GM18517 (cell line): ENCODE data around the gene TRAF3.
"Not testable (repeated sequence)": the region's sequence is repeated elsewhere in the genome, so short reads cannot be mapped to it uniquely, and the experiment has no call there.

ENCODE experiments used
- ATAC-seq: cut with Tn5 transposase; IDR thresholded peaks from one replicate; pipeline ENCODE4 v1.9.1; 2021; ENCODE audit warnings: mild to moderate bottlenecking, moderate library complexity; ENCODE audit not compliant: unreplicated experiment

The TRAF3 gene

GRCh38 chr14:102750376-102750775, 26.9 kb upstream of the TRAF3 start:
- no peak for ATAC-seq

GRCh38 chr14:102751088-102751487, 26.2 kb upstream of the TRAF3 start:
- no peak for ATAC-seq

- no peak for ATAC-seq
Measured at GRCh38 chr14:102752239-102752847, 24.9 kb upstream of the TRAF3 start.

DNA sequence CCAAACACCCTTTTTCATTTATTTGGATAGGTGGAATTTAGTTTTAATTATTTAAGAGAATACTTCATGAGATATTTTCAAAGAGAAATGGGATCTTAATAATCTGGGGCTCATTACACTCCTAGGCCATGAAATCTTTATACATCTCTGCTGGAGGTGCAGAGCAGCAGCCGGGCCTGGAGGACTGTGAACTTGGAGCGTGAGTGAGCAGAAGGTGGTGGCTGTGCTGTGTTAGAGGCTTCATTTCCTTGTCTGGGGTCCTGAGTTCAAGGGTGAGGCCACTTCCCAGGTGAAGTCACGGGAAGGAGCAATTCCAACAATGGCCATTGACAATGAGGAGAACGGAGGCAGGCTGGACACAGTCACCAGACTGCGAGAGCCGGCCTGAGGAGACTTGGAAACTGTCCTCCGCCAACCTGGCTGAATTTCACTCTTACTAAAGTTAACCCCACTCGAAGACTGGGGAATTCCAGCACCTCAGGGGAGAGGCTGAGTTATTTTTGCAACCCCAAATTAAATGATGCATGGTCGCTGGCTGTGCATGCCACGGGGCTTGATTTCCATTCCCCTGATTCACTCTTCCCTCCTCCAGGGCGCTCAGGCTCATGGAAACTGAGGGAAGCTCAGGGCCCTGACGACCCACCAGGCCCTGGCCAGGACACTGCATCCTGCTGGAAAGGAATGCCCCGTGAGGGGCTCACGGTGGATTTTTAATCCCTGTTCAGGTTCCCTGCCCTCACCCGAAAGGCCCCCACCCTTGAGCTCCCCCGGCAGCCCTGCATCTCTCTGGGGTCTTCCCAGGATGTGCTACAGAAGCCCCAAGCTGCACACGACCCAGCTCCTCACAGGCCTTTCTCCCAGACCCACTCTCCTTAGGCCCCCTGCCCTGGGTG, 22.6 kb upstream of the TRAF3 start:
- no peak for ATAC-seq

DNA sequence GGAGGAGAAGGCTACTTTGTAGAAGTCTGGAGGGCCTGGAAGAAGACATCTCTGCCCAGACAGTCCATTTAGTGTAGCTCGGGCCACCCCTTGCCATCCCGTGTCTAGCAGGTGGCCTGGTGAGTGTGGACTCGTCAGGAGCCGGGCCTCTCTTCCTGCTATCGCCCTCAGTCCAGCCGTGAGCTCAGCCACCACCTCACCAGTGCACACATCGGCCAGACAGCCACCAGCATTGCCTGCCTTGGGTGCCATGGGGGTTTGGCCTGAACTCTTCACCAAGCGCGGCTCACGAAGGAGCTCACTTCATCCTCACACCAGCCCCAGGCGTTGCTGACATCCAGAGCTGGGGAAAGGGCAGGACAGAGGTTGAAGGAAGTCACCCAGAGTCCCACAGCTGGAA, 19.6 kb upstream of the TRAF3 start:
- ATAC-seq: no peak

DNA sequence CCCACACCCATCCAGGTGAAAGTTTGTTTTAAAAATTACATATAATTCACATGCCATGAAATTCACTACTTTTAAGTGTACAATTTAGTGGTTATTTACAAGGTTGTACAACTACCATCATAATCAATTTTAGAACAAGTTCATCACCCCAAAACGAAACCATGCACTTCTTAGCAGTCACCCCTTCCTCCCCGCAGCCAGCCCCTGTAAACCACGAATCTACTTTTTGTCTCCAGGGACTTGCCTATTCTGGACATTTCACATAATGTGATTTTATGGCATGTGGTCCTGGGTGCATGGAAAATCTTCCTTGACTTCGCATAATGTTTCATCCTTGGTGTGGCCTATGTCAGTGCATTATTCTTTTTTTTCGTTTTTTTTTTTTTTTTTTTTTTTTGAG, 19.2 kb upstream of the TRAF3 start:
- no peak for ATAC-seq

GRCh38 chr14:102759456-102760187, 17.6 kb upstream of the TRAF3 start:
- ATAC-seq: no peak

GRCh38 chr14:102760496-102761193, 16.6 kb upstream of the TRAF3 start:
- ATAC-seq: no peak

GRCh38 chr14:102761206-102761605, 16.0 kb upstream of the TRAF3 start:
- ATAC-seq: no peak

DNA sequence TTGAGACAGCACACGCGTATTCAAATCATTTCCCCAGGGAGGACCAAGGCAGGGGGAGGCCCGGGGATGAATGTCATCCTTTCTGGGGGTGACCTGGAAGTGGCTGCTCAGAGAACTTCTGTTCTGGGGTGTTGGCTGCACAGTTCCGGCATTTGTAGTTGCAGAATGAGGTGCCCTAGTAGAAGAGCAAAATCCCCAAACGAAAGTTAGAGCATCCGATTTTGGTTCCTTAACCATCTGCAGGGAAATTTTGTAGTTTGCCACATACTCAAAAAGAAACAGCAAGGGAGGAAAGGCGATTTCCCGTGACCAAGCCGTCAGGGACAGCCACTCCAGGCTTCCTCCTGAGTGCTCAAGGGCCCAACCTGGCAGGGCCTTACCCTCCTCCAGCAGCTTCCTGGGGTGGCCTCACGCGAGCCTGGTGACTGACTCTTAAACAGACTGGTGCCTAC, 13.0 kb upstream of the TRAF3 start:
- ATAC-seq: peak; percentile 60

DNA sequence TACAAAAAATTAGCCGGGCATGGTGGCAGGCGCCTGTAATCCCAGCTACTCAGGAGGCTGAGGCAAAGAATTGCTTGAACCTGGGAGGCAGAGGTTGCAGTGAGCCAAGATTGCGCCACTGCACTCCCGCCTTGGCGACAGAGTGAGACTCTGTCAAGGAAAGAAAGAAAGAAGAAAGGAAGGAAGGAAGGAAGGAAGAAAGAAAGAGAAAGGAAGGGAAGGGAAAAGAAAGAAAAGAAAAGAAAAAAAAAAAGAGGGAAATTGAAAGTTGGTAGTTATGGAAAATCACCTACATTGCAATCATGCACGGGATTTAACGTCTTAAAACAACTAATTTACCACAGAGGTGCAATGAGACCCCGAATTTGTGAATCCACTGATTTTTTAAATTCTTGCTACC, 11.5 kb upstream of the TRAF3 start:
- not testable (repeated sequence) for ATAC-seq

DNA sequence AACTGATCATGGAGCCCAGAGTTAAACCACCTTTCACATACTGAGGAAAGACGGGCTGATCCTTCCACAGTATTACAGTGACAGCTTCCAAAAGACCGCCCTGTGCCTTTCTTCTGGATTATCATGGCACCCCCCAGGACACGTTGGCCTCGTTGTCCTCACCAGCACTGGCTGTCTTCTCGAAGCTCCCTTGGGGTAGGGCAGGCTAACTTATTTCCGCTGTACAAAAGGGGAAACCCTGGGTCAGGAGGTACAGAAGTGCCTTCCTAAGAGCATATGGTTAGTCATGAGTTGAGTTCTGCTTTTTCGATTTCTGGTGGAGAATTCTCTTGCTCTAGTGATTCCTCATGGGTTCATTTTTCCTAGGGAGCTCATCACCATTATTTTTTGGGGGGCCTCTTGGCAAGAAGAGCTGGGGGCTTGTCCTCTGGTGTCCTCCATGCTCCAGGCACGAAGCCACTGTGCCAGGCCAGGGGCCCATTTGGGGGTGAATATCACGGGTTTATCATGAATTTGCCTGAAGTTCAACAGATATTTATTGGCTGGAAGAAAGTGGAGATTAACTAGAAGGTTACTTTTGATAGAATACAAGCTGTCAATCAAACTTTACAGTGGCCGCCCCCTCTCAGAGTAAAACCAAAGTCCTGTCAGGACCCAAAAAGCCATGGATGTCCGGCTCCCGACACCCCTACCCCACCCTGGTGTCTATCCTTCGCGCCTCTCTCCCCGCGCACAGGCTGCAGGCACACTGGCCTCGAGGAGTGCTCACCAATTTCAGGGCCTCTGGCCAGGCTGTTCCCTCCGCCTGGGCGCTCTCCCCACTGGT, 8.8 kb upstream of the TRAF3 start:
- ATAC-seq: peak; percentile 45

DNA sequence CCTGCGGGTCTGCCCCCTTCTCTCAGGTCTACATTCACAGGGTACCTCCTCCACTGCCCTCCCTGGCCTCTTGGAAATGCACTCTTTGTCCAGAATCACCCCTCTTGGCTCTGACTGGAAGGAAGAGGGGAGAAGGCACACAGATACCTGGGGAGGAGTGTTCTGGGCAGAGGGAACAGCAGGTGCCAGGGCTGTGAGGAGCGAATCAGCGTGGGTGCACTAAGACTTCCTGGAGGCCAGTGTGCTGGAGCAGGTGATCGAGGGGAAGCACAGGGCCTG, 8.3 kb upstream of the TRAF3 start:
- ATAC-seq: no peak

DNA sequence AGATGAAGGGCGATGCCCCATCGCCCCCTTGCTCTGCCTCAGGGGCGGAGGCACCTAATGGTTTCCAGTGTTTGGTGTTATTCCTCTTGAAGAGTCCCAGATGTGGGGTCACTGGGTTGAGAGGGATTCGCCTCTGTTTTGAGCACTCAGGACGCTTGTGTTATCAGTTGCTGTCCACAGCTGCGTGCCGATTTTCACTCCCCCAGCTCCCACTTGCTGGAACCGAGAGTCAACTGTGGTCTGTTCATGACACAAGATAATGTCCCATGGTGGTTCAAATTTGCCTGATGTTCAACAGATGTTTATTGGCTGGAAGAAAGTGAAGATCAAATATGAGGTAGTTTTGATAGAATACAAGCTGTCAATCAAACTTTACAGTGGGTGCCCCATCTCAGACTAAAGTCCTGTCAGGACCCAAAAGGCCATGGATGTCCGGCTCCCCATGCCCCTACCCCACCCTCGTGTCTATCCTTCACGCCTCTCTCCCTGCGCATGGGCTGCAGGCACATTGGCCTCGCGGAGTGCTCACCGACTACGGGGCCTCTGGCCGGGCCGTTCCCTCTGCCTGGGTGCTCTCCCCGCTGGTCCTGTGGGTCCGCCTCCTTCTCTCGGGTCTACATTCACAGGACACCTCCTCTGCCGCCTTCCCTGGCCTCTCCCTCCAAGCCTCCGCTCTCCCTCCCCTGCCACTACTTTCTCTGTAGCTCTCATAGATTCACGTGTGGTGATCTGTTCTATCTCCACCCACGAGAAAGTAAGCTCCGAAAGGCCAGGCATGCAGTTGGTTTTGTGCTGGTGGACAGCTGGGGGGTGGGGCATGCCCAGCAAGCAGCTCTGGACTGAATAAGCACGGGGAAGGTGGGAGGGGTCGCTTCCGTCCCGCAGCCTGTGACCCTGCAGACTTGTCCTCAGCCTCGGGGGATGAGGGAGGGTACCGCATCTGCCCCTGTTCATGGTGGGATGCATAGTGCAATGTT, 6.8 kb upstream of the TRAF3 start:
- ATAC-seq: no peak

- ATAC-seq: no peak
Measured at GRCh38 chr14:102771144-102771543, 6.1 kb upstream of the TRAF3 start.

GRCh38 chr14:102772781-102773570, 4.3 kb upstream of the TRAF3 start:
- ATAC-seq: no peak

GRCh38 chr14:102774391-102775153, 2.7 kb upstream of the TRAF3 start:
- ATAC-seq: peak; percentile 39
